GM18868 (cell line): ENCODE measurements around the gene TMED9.
"Not testable (repeated sequence)": the region's sequence is repeated elsewhere in the genome, so short reads cannot be mapped to it uniquely, and the experiment has no call there.

ENCODE experiments used
- ATAC-seq: cut with Tn5 transposase; IDR thresholded peaks from one replicate; pipeline ENCODE4 v1.9.1; 2021; ENCODE audit warnings: mild to moderate bottlenecking, moderate library complexity; ENCODE audit not compliant: unreplicated experiment

Gene TMED9

DNA sequence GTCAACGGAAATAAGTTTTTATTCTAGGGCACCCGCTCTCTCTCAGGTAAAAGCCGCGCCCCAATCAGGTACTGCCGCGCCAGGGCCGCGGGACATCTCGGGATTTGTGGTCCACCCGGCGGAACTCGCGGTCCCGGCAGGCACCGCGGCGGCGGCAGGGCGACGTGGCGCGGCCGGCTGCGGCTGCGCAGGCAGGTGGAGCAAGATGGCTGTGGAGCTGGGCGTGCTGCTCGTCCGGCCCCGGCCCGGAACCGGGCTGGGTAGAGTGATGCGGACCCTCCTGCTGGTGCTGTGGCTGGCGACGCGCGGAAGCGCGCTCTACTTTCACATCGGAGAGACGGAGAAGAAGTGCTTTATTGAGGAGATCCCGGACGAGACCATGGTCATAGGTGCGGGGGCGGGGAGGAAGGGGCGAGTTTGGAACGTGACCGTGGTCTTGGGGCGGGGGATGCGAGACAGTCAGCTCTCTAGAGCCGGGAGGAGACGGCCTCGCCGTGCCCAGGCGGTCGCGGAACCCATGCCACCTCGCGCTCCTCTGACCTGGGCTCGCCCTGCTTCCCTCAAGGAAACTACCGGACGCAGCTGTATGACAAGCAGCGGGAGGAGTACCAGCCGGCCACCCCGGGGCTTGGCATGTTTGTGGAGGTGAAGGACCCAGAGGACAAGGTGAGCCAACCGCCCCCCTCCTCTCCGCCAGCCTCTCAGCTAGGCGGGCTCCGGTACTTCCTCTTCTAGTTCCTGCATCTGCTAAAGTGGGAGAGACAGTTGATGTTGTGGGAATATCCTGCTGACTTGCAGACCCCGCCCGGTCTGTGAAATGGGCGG, at the start of gene TMED9:
TSS of gene TMED9 (plus strand) at position 194 of the 825 bp plus-strand sequence. CDS start at position 206, 12 bp downstream.
- ATAC-seq = peak; percentile 96

GRCh38 chr5:177542816-177543465, 49.1 kb upstream of the TMED9 start:
- no peak for ATAC-seq

GRCh38 chr5:177545487-177546257, 46.3 kb upstream of the TMED9 start:
- ATAC-seq = no peak

DNA sequence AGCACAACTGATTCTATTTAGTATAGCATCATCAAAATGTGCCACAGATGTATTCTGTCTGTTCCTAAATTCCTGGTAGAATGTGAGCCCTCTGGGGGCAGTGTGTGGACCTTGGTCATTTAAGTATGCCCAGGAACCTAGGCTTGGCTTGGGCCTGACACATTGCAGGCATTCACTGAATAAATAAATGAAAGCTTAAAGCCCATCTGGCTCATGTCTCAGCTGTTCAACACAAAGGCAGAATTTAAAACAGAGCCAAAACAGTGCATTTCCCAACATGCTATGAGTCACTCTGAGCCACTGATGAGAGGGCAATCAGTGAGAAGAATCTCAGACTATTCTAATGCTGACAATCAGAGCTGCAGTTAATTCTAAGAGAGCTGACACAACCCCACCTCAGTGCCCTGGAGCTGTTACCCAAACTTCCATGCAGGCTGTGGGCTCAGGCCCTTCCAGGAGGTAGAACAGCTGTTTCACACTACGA, 45.7 kb upstream of the TMED9 start:
- ATAC-seq = no peak

- ATAC-seq = no peak
These were observed 44.3 kb upstream of the TMED9 start for GRCh38 chr5:177547736-177548135.

DNA sequence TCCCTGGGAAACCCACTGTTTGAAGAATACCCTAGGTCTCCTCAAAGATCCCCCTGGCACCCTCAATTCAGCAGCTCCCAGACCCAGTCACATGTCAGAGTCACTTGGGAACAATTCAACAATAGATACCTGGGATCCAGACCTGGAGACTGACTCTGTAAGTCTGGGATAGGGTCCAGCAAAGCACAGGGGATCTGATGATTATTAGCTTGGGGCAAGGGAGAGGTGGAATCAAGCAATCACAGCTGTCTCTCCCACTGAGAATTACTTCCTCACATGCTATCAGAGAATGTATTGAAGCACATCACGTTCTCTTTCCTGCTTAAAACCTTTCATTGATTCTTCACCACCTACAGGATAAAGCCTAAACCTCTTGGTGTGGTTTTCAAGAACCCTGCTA, 43.5 kb upstream of the TMED9 start:
- ATAC-seq = no peak

GRCh38 chr5:177550122-177550521, 41.9 kb upstream of the TMED9 start:
- ATAC-seq = no peak

- no peak for ATAC-seq
These were observed 39.1 kb upstream of the TMED9 start for GRCh38 chr5:177552839-177553455.

DNA sequence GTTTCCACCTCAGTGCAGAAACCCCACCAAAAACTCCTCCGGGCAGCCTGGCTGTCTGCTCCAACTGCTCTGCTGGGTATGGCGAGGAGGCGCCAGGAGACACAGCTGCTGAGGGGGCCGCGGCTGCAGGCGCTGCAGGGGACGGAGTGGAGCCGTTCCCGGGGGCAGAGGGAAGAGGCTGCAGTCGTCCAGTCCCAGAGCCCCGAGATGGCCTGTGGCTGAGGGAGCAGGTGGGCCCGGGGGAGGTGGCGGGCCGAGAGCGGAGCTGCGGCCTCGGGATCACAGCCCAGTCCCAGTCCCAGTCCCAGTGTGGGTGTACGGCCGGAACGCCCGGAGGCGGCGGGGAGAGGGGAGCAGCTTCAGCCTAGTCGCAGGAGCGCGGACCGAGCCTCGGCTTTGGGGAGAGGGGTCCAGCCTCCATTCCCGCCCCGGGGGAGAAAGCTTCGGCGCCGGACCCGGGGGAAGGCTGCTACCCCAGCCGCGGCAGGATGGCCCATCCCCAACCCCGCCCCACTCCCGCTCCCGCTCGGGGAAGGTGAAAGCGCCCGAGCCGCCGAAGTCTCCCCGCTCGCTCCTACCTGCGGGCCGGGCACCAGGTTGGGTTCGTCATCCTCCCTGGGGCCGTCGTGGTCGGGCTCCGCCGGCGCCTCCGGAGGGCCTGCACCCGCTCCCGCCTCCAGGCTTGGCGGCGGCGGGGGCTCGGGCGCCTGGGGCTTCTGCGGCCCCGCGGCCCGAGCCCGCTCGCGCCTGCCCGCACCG, 38.2 kb upstream of the TMED9 start:
- peak; percentile 45 for ATAC-seq

DNA sequence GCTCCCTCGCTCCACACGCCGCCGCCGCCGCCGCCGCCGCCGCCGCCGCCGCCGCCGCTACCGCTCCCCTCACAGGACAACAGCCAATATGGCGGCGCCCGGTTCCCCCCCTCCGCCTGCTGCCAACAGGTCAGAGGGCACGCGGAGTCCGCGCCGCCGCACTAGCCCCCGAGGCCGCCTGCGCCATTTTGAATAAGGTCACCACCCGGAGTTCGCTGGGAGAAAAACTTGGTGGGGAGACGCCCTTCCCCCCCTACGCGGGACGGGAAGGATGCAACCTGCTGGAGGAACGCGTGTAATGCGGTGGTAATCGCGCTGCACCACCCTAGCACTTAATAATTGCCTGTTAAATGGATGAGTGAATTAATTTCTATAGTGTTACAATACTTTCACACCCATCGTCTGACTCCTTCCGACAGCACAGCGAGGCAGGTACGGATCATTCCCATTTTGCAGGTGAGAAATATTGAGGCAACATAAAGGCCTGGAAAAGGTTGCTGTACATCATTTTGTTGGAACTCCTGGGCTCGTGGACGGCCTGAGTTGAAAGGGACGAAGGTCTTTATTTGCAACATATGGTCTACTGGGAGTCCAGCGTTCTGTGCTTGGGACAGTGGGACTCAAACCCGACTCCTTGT, 37.4 kb upstream of the TMED9 start, which contains the start of gene FAM193B:
TSS of gene FAM193B (minus strand) at position 90 of the 638 bp plus-strand sequence. CDS start 105 bp downstream, outside the sequence.
- ATAC-seq = peak; percentile 81

DNA sequence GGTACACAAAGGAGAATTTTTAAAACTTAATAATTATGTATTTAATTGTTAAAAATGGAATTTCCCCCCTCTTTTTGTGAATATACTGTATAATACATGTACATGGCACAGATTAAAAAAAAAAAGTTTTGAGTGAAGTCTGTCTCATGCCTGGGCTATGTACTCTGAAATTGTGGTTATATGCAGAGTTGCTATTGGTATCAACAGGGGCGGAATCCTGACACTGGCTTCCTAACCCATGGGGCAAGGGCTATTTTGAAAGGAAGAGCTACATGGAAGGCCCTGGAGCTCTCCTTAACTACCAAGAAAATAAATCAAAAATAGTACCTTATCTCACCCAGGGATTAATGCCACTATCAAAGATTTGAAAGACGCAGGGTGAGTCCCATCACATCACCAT, 36.8 kb upstream of the TMED9 start:
- no peak for ATAC-seq

- ATAC-seq = no peak
These were observed 36.3 kb upstream of the TMED9 start for GRCh38 chr5:177555665-177556064.

- no peak for ATAC-seq
These were observed 34.9 kb upstream of the TMED9 start for GRCh38 chr5:177557041-177557647.

DNA sequence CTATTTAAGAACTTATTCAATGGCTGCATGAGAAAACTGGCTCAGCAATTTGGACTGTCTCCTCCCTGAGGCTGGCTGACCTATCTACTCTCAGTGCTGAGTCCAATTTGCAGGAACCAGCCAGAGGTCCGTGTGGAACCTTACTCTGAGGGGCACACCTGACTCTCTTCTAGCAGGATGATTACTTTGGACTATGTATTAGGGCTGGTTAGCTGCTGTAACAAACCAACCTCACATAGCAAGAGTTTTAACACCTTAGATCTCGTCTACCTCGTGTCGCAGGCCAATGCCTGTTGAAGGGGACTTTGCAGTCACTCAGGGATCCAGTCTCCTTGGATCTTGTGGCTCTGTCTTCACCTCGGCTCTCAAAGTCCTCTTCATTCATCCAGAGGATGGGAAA, 34.2 kb upstream of the TMED9 start:
- ATAC-seq = no peak

DNA sequence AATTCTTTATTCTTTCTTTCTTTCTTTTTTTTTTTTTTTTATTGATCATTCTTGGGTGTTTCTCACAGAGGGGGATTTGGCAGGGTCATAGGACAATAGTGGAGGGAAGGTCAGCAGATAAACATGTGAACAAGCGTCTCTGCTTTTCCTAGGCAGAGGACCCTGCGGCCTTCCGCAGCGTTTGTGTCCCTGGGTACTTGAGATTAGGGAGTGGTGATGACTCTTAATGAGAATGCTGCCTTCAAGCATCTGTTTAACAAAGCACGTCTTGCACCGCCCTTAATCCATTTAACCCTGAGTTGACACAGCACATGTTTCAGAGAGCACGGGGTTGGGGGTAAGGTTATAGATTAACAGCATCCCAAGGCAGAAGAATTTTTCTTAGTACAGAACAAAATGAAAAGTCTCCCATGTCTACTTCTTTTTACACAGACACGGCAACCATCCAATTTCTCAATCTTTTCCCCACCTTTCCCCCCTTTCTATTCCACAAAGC, 32.5 kb upstream of the TMED9 start:
- ATAC-seq = not testable (repeated sequence)

DNA sequence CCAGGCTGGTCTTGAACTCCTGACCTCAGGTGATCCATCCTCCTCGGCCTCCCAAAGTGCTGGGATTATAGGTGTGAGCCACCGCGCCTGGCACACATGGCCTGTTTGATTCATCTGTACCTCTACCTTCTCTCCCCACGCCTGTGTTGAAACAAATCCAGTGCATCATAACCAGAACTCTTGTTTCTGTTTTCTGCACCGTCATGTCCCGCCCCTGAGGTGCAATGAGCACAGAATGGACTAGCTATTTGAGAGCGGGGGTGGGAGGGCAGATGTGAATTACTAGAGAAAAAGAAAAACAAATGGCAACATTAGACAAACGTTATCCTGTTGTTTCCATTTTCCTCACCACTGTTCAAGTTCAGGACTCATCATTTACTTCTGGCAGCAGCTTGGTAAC, 27.0 kb upstream of the TMED9 start:
- ATAC-seq = no peak

DNA sequence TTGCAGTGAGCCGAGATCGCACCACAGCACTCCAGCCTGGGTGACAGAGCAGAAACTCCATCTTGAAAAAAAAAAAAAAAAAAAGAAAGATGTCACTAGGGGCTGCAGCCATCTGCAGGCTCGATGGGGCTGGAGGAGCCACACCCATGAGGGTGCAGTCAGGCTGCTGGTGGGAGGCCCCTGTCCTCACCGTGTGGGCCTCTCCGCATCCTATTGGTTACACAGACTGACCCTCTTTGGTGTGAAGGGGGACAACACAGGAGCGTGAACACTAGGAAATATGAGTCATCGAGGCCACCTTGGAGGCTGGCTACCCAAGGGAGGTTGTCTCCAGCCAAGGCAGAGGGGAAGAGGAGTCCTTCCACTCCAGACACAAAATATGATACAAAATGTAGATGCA, 23.7 kb upstream of the TMED9 start:
- no peak for ATAC-seq

GRCh38 chr5:177569894-177570293, 22.1 kb upstream of the TMED9 start:
- ATAC-seq = no peak

- no peak for ATAC-seq
These were observed 16.5 kb upstream of the TMED9 start for GRCh38 chr5:177575488-177575887.
